Right ventricle myocardium inferior (tissue), 1 donor: ENCODE measurements around the gene EEF2K. TPM values are rescaled to one million over a fixed set of nuclear protein-coding genes. Genes with fewer than 3 reads are reported as not detected.
A peak's percentile ranks its signal among the peaks of the same experiment; 100 is the strongest.

Source experiments
- ATAC-seq: fragments of 200-7000 bp; cut with Tn5 transposase; one replicate; pipeline ENCODE4 v1.9.1; 2020; ENCODE audit warnings: mild to moderate bottlenecking, moderate library complexity
- DNase-seq: peaks from one replicate; pipeline ENCODE4 v3.0.0; 2021; ENCODE audit errors: missing footprints
- intact Hi-C: fragments of 100-400 bp; cut with DNase I; formaldehyde crosslinking; loops from one replicate; pipeline ENCODE4 v1.11.0; 2022
- total RNA-seq: library from RNA; stranded (reverse); fragmentation: NEBNext Ultra II Directional; extraction: Animal tissue kit (Norgen Biotek cat#: 25700); gene quantifications from one replicate; pipeline ENCODE4 v1.2.1, GENCODE V29; 2021
- donor health status: DM: no; HTN: yes; CAD: no; lungs with severe emphysema.

Gene EEF2K
- total RNA-seq, 1 donor from 2014 or later: 28.8 TPM

DNA sequence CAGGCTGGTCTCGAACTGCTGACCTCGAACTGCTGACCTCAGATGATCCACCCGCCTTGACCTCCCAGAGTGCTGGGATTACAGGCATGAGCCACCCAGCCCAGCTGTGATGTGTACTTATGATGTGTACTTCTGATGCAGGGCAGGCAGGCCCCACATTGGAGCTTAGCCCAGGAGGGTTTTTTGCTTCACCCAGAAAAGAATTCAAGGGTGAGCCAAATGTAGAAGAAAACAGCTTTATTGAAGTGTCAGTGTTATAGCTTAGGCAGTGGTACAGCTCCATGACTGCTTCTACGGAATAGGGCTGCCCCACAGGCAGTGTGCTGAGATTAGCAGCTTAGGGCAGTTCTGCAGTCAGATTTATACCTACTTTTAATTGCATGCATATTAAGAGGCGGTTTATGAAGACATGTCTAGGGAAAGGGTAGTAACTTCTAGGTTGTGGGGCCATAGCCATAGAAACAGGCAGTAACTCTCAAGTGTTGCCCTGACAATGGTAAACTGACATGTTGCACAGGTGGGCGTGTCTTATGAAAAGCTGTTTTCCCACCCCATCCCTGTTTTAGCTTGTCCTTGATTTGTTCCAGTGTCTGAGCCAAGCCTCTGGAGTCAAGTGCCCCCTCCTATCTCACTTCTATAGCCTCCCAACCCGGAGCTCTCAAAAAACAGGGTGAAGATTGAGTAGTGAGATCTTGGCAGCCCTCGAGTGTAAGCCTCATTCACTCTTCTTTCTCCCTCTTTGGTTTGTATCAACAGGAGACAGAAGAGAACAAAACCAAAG, 67.0 kb downstream of the EEF2K start:
- ATAC-seq: peak; percentile 84
- intact Hi-C loops: loop anchor here (1.0 to 5.0 kb wide), 2 partner anchors 41 to 67 kb away; partner anchors contain the start of gene EEF2K
- no peak for DNase-seq

DNA sequence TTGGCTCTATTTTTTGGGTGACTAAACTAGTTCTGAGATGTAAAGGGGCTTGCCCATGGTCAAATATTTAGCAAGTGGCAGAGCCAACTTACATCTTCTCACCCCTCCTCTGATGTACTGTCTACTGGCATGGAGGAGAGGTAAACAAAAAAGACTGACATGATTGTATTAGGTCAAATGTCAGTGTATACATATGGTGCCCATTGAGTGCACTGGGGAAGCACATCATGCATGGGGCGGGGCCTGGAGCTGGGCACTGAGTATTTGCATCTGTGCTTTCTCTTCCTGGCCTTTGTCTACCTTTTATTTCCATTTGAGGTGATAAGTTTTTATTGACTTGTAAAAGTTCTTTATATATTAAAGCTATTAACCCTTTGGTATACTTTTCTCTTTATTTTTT, 68.8 kb downstream of the EEF2K start:
- intact Hi-C loops: loop anchor here (5.0 kb wide), 1 partner anchor 43 kb away; no protein-coding TSS in a partner anchor
- ATAC-seq: no peak

DNA sequence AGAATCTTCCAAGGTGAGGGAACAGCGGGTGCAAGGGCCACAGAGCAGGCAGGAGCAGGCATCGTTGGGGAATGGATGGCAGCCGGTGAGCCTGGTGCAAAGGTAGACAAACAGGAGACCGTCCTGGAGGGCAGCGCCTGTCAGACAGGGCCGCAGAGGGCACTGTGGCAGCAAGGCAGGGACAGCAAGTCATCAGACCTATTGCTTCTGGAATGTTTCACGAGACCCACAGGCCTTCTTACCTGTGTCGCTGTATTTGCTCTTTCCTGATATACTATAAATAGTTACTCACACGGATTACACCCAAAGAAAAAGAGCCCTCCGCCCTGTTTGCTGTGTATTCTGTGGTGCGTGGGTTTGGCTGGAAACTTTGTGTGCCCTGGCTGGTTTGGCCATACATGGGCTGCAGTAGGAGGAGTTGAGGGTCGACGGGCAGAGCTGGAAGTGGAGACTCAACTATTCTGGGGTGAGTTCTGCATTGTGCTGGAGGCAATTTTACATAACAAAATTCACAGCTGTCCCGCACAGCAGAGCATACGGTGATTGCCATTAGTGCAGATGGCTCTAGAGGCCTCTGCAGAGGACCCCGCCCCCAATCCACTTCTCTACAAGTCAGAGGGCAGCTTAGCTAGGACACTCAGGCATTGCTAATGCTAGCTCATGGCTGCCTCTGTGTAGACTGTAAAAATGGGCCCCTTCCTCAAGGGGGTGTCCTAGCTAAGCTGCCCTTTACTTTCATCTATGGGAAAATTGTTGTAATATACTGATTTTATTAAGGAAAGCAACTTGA, 72.6 kb downstream of the EEF2K start:
- no peak for ATAC-seq
- intact Hi-C loops: no loop called here
- no peak for DNase-seq

More for the DNA sequence above, 68.8 kb downstream of the EEF2K start:
- no peak for DNase-seq

DNA sequence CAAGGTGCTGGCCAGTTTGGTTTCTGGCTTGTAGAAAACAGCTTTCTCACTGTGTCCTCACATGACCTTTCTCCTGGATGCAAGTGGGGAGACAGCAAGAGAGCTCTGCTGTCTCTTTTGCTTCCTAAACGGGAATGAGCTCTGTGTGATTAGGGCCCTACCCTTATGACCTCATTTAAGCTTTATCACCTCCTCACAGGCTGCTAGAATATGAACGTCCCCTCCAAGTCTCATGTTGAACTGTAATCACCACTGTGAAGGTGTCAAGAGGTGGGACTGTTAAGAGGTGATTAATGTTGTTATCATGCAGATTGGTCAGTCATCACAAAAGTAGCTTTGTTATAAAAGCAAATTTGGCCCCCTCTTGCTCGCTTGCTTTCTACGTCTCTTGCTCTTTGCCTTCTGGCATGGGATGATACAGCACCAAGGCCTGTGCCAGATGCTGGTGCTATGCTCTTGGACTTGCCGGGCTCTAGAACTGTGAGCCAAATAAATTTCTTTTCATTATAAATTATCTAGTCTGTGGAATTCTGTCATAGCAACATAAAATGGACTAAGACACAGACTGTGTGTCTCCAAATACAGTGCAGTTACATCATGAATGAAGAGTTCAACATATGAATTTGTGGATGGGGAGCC, 76.3 kb downstream of the EEF2K start:
- intact Hi-C loops: no loop called here
- ATAC-seq (no peak), DNase-seq (no peak)

DNA sequence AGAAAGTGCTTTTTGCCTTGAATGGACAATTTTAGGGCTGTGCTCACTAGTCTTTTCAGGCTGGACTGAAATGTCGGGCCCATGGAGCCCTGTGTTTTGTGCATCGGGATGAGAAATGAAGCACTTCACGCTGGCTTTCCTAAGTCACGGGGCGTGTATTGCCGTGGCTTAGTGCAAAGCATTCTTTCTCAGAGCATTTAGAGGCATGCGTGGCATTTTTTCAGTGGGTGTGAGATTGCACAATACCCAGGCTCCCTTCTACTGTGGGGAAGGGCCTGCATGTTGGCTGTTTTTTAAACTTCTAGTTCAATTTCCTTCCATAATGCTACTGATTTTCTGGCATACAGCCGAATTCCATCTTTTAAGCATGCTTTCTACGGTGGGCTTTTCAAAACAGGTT, 78.6 kb downstream of the EEF2K start:
- ATAC-seq: no peak
- intact Hi-C loops: no loop called here
- no peak for DNase-seq

DNA sequence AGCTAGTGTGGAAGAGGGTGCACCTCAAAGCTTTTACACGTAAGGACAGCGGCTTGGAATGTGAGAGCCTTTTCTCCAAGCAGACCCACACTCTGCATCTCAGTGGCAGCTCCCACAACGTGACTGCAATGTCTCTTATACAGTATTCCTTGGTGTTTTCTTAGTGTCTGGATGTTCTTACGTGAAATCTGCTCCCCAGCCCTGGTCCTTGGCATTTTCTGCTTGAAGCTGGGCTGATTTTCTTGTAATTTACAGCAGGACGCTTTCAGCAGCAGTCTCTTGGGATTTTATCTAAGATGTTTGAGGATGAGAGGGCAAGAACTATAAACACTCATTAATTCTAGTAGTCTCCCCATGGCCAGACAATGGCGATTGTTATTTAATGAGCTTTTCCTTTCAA, 79.0 kb downstream of the EEF2K start:
- ATAC-seq: no peak
- DNase-seq: no peak
- intact Hi-C loops: no loop called here

DNA sequence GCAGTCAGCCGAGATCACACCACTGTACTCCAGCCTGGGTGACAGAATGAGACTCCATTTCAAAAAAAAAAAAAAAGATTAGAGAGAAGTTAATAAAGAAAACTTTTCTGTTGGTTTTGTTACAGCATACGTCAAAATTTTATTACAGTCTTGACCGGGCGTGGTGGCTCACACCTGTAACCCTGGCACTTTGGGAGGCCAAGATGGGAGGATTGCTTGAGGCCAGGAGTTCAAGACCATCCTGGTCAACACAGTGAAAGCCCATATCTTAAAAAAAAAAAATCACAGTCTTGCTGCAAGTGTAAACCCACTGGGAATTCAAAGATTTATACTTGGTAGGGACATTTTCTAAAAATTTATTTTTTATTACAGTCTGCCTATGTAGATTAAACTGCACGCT, 84.9 kb downstream of the EEF2K start:
- intact Hi-C loops: no loop called here

GRCh38 chr16:22291860-22292318, 85.8 kb downstream of the EEF2K start:
- ATAC-seq (no peak), DNase-seq (no peak)
- intact Hi-C loops: no loop called here

More for the DNA sequence above, 84.9 kb downstream of the EEF2K start:
- no peak for DNase-seq
- no peak for ATAC-seq

- intact Hi-C loops: no loop called here
- DNase-seq: no peak
- no peak for ATAC-seq
Measured at GRCh38 chr16:22292320-22292719, 86.2 kb downstream of the EEF2K start.

GRCh38 chr16:22293137-22294106, 87.3 kb downstream of the EEF2K start:
- DNase-seq (no peak), ATAC-seq (no peak)
- intact Hi-C loops: no loop called here

DNA sequence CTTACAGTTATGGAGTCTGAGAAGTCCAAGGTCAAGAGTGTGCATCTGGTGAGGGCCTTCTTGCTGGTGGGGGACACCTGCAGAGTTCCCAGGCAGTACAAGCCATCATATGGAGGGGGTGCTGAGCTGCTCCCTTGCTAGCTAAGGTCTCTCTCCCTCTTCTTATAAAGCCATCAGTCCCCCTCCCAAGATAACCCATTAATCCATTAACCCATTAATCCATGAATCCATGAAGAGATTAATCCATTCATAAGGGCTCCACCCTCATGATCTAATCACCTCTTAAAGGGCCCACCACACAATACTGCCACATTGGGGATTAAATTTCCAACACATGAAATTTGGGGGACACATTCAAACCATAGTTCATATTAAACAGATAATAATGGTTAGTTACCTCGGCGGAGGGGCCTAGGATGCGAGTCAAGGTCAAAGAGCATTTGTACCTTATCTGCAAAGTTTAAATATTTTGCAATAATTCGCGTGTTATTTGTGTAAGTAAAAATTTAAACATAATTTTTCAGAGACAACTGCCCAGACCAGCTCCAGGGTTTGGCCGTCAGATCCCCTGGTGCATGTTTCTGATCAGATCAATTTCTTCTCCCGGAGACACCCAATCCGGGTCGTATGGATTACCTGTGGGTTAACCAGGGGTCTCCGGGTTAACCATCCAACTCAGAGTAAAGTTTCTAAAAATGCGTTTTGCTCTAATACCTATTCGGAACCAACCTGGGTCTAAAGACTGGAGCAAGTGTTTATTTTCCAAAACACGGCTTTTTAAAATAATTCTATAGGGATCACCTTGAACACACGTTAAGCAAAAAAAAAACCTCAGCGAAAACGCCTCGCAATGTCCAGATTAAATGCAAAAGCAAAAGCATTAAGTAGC, 90.4 kb downstream of the EEF2K start:
- ATAC-seq: no peak
- intact Hi-C loops: loop anchor here (1.0 to 5.0 kb wide), 3 partner anchors 90 to 289 kb away; partner anchors contain the start of genes EEF2K and MOSMO
- no peak for DNase-seq

DNA sequence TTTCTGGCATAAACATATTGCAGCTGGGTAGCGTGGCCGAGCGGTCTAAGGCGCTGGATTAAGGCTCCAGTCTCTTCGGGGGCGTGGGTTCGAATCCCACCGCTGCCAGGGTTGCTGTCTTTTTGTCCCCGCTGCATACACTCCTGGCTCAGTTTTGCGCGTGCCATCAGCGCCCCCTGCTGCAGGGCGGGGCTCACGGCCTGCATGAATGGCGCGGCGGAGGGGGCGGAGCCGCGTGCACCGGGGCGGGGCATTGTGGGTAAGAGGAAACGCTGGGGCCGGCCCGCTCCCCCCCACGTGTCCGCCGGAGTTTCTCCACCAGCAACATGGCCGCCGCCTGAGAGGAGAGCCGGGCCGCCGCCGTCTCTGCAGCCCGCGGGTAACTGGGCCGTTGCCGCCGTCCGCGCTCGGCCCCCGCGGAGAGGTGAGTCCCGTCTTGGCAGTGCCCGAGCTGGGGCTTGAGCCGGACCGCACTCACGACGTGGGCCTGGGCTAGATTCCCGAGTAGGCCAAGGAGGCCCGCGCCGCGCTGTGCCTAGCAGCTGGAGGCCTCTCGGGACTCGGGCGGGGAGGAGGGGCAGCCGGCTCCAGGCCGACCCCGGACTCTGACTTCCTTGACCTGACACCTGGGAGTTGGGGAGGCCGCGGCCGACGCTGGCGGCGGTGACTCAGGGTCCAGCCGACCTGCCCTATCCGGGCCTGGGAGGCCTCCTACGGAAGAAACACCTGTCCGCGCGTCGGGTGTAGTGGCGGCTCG, 91.2 kb downstream of the EEF2K start, which contains the start of gene POLR3E:
POLR3E (plus strand) TSS at position 296 of the 757 bp plus-strand sequence. CDS start 5,560 bp downstream, outside the sequence.
- peak; percentile 100 for DNase-seq
- peak; percentile 97 for ATAC-seq
- intact Hi-C loops: loop anchor here (1.0 to 5.0 kb wide), 3 partner anchors 91 to 290 kb away; partner anchors contain the start of genes EEF2K and MOSMO

DNA sequence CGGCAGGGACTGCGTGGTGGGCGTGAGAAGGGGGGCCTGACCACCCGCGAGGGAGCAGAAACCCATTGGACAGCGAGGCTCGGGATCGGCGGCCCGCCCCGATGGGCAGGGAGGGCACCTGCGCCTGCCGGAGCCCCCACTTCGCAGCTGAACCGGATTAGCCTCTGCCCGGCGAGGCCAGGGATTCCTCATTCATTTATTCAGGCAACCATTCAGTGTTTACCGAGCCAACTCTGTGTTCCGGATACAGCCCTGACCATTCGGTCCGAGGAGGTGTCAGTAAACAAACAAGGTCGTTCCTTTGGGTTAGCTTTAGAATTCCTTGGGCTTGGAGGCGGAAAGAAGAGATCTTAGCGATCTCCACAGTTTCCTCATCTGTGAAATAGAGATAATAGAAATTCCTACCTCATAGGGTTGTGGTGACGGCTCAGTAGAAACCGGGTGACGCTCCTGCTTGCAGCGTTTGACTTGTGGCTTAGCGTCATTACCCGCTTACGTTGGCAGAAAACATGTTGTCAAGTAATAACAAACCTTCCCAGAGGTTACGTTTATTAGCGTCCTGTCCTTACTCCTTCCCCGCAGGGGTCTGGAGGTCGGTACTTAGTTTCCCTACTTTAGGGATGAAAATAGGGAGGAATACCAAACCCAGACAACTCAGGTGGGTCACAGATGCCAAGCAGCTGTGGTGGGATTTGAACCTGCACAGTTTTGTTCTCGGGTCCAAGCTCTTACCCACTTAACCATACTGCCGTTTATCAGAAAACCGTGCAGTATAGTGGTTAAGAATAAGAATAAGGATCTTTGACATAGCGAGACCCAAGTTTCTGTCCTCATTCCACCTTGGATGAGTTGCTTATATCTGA, 92.0 kb downstream of the EEF2K start:
- DNase-seq (no peak), ATAC-seq (peak; percentile 56)
- intact Hi-C loops: loop anchor here (1.0 to 5.0 kb wide), 3 partner anchors 92 to 291 kb away; partner anchors contain the start of genes EEF2K and MOSMO

GRCh38 chr16:22299036-22299435, 93.0 kb downstream of the EEF2K start:
- ATAC-seq: no peak
- no peak for DNase-seq
- intact Hi-C loops: loop anchor here (5.0 kb wide), 1 partner anchor 292 kb away; the partner anchor contains the start of gene MOSMO

DNA sequence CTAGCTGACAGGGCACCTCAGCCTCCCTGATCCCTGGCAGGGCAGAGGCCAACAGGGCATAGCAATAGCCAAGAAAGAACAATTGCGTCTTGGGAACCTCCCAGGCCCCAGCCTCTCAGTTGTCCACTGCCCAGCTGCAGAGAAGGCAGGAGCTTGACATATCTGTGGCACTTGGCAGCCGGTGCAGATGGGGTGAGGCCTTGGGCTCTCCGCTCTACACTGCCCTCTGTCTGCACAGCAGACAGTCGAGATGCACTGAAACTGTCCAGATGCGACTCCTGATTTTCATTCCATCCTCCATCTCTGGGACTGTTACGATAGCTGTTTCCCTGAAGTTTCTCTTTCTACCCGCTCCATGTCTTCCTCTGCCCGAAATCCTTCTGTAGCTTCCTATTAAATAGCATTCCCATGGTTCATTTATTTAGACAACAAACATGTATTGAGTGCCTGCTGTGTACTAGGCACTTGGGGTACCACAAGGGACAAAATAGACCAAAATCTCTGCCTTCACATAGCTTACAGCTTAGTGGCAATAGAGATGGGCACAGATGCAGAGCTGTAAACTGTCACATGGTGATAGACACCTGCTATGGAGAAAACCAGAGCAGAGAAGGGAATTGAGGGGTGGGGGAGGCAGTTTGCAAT, 94.5 kb downstream of the EEF2K start:
- intact Hi-C loops: no loop called here
- DNase-seq: no peak
- peak; percentile 22 for ATAC-seq
